Suprapubic skin (tissue), 3 donors: ENCODE data around the gene EEFSEC.

Experiments
- POLR2AphosphoS5 ChIP-seq, 3 donors: sonication (generic); formaldehyde crosslinking; IDR thresholded peaks; one replicate each; pipeline ENCODE4 v1.6.1; 2017; ENCODE audit warnings: antibody characterized with exemption in 3 of 3
- TF ChIP-seq, protein P1 (sequence below), 2 donors: fragments of 200-600 bp in 1 of 2; fragments of 450-650 bp in 1 of 2; sonication (generic) in 1 of 2; IDR thresholded peaks; one replicate each; pipeline ENCODE4 v1.5.1; 2016 to 2019; ENCODE audit warnings: antibody characterized with exemption in 2 of 2, mild to moderate bottlenecking in 1 of 2, moderate library complexity in 1 of 2

DNA sequence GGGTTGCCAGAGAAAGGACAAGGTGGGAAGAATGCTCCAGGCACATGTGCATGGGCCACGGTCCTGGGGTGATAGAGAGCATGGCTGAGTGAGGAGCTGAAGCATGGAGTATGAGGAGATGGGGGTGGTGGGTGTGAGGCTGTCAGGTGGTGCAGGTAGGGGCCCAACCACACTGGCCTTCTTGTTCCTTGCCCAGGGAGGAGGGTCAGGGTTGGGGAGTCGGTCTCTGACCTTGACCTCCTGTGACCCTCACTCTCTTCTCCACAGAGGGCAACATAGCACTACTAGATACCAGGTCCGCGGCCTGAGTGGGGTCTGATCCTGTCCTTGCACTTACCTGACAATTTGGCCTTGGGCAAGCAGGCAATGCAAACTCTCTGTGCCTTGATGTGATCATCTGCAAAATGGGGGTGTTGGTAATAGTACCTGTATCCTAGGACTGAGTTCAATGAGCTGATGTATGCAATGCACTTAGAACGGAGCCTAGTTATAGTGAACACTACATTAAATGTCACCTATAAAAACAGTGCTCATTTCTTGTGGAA lies 75.2 kb downstream of the EEFSEC start:
- TF ChIP-seq, protein P1, sequence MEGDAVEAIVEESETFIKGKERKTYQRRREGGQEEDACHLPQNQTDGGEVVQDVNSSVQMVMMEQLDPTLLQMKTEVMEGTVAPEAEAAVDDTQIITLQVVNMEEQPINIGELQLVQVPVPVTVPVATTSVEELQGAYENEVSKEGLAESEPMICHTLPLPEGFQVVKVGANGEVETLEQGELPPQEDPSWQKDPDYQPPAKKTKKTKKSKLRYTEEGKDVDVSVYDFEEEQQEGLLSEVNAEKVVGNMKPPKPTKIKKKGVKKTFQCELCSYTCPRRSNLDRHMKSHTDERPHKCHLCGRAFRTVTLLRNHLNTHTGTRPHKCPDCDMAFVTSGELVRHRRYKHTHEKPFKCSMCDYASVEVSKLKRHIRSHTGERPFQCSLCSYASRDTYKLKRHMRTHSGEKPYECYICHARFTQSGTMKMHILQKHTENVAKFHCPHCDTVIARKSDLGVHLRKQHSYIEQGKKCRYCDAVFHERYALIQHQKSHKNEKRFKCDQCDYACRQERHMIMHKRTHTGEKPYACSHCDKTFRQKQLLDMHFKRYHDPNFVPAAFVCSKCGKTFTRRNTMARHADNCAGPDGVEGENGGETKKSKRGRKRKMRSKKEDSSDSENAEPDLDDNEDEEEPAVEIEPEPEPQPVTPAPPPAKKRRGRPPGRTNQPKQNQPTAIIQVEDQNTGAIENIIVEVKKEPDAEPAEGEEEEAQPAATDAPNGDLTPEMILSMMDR (IDR thresholded peaks at IDR 0.05): no peak
- TF ChIP-seq POLR2AphosphoS5 (IDR thresholded peaks at IDR 0.05): no peak
